Measurements from ENCODE around the gene PGS1.

GRCh38 chr17:78433013-78433727 lies 54.7 kb downstream of the PGS1 start:
- TF ChIP-seq POLR2A (IDR thresholded peaks at IDR 0.05) (no peak), CTCF (IDR thresholded peaks at IDR 0.05) (no peak)

Data from tibial nerve (tissue), 3 donors.